Measurements from ENCODE around the gene FGFR1OP2. TPM values are rescaled to one million over a fixed set of nuclear protein-coding genes. Genes with fewer than 3 reads are reported as not detected.
"Not testable (repeated sequence)": the region's sequence is repeated elsewhere in the genome, so short reads cannot be mapped to it uniquely, and the experiment has no call there.

FGFR1OP2 gene
- total RNA-seq, 2 donors from 2014 or later = 52.4 to 52.7 TPM

DNA sequence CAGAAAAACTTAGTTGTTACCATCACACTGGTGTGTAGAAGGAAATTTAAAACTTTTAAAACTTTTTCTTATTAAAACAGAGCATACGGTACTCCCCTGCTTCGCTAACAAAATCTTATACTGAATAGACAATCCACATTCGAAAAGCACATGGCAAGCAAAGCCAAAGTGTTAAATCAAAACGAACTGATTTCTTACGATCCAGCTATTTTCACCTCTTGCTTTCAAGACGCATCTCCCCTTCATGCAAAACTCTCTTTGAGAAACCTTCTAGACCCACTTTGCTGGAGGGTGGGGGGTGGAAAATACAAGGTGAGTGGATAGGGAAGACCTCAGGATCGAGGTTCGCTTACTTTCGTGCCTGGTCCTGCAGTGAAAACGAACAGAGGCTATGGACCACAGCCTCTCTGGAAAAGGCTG lies 817 bp upstream of the FGFR1OP2 start:
- ATAC-seq (no peak), DNase-seq (ENCODE audit: low spot score in 2 of 2) (no peak)
- Mint-ChIP-seq H3K9me3 (no peaks in the 10 kb centered on the region), H3K27ac (peak overlapping the region; percentile 90 to 97), H3K36me3 (peaks cover 22 to 37% of the 10 kb centered on the region in 2 donors)

- peaks cover 12 to 31% of the 10 kb centered on the region in 2 donors for H3K36me3 Mint-ChIP-seq
- DNase-seq (ENCODE audit: low spot score in 2 of 2) (peak in 1 of 2 donors; percentile 28), ATAC-seq (peak; percentile 1 to 8)
- peak overlapping the region; percentile 90 to 97 for H3K27ac Mint-ChIP-seq
- no peaks in the 10 kb centered on the region for H3K9me3 Mint-ChIP-seq
These were observed 412 bp downstream of the FGFR1OP2 start for GRCh38 chr12:26938701-26939062.

GRCh38 chr12:26939192-26939832 lies 1.0 kb downstream of the FGFR1OP2 start:
- no peak for DNase-seq (ENCODE audit: low spot score in 2 of 2)
- peaks cover 12 to 33% of the 10 kb centered on the region in 2 donors for H3K36me3 Mint-ChIP-seq
- ATAC-seq = no peak
- peak overlapping the region; percentile 90 to 97 for H3K27ac Mint-ChIP-seq
- H3K9me3 Mint-ChIP-seq = no peaks in the 10 kb centered on the region

- DNase-seq (ENCODE audit: low spot score in 2 of 2) (no peak), ATAC-seq (no peak)
- Mint-ChIP-seq H3K36me3 (peaks cover 12 to 29% of the 10 kb centered on the region in 2 donors), H3K9me3 (no peaks in the 10 kb centered on the region), H3K27ac (peak overlapping the region; percentile 89 to 92)
These were observed 1.7 kb downstream of the FGFR1OP2 start for GRCh38 chr12:26939953-26940352.

GRCh38 chr12:26940516-26941214 lies 2.4 kb downstream of the FGFR1OP2 start:
- H3K27ac Mint-ChIP-seq = peak overlapping the region; percentile 92 to 95
- H3K36me3 Mint-ChIP-seq = peaks cover 12 to 28% of the 10 kb centered on the region in 2 donors
- DNase-seq (ENCODE audit: low spot score in 2 of 2) (peak in 1 of 2 donors; percentile 17), ATAC-seq (no peak)
- no peaks in the 10 kb centered on the region for H3K9me3 Mint-ChIP-seq

- ATAC-seq = no peak
- H3K9me3 Mint-ChIP-seq = no peaks in the 10 kb centered on the region
- peak overlapping the region; percentile 92 to 95 for H3K27ac Mint-ChIP-seq
- H3K36me3 Mint-ChIP-seq = peaks cover 12 to 32% of the 10 kb centered on the region in 2 donors
- DNase-seq (ENCODE audit: low spot score in 2 of 2) = no peak
These were observed 2.9 kb downstream of the FGFR1OP2 start for GRCh38 chr12:26941215-26941594.

DNA sequence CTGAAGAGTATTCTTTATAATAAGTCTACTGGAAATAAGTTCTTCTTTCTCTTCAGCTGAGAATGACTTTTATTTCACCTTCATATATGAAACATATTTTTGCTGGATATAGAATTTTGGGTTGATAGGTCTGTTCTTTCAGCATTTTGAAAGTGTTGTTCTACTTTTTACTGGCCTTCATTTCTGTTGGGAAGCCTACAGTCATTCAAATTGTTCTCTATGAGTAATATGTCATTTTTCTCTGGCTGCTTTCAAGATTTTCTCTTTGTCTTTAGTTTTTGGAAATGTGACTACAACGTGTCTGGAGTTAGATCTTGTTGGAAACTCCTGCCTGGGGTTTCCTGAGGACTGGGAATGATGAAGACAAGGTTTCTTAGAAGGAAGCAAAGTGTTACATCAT lies 10.0 kb downstream of the FGFR1OP2 start:
- DNase-seq (ENCODE audit: low spot score in 2 of 2) = no peak
- ATAC-seq = peak in 1 of 2 donors; percentile 33
- no peak overlapping the region for H3K27ac Mint-ChIP-seq
- peaks cover 7 to 11% of the 10 kb centered on the region in 2 donors for H3K9me3 Mint-ChIP-seq
- peaks cover 4 to 60% of the 10 kb centered on the region in 2 donors for H3K36me3 Mint-ChIP-seq

DNA sequence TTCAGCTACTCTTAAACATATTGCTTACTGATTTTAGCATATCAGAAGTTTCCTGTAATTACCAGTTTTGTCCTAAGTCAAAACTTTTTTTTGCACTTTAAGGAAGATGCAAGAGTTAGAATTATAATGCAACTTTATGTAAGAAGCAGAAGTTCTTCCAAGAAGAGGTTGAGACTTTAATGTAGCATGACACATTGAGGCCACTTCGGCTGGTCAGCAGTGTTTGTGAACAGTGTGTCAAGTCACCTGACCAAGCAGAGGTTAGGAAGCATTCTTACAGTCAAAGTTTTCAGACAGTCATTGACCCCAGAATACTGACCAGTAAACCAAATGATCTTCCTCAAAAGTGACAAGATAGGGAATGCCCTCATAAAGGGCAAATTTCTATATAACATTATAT lies 15.2 kb downstream of the FGFR1OP2 start:
- no peak overlapping the region for H3K27ac Mint-ChIP-seq
- DNase-seq (ENCODE audit: low spot score in 2 of 2) (no peak), ATAC-seq (peak in 1 of 2 donors; percentile 50)
- peaks cover 1 to 2% of the 10 kb centered on the region in 2 donors for H3K9me3 Mint-ChIP-seq
- peaks cover 0 to 31% of the 10 kb centered on the region in 2 donors for H3K36me3 Mint-ChIP-seq

DNA sequence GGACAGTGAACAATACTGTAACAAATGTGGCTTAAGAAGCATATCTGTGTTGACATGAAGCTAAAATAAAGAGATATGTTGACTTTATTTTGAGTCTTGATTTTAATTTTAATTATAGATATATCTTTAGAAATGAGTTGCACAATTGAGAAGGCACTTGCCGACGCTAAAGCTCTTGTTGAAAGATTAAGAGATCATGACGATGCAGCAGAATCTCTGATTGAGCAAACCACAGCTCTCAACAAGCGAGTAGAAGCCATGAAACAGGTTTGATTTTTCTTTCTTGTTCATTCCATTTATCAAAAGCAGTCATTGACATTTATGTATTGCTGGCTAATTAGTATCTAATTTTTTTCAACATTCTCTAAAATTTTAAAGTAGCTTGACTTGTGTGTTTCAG lies 15.8 kb downstream of the FGFR1OP2 start:
- Mint-ChIP-seq H3K9me3 (no peaks in the 10 kb centered on the region), H3K27ac (no peak overlapping the region), H3K36me3 (peaks cover 0 to 28% of the 10 kb centered on the region in 2 donors)
- no peak for ATAC-seq
- DNase-seq (ENCODE audit: low spot score in 2 of 2) = no peak

GRCh38 chr12:26961391-26961790 lies 23.1 kb downstream of the FGFR1OP2 start:
- not testable (repeated sequence) for H3K9me3 Mint-ChIP-seq; H3K27ac Mint-ChIP-seq; ATAC-seq; DNase-seq (ENCODE audit: low spot score in 2 of 2)
- peaks cover 0 to 24% of the 10 kb centered on the region in 2 donors for H3K36me3 Mint-ChIP-seq

GRCh38 chr12:26961803-26962202 lies 23.5 kb downstream of the FGFR1OP2 start:
- DNase-seq (ENCODE audit: low spot score in 2 of 2) = no peak
- Mint-ChIP-seq H3K9me3 (no peaks in the 10 kb centered on the region), H3K27ac (no peak overlapping the region), H3K36me3 (peaks cover 0 to 24% of the 10 kb centered on the region in 2 donors)
- no peak for ATAC-seq

- ATAC-seq (no peak), DNase-seq (ENCODE audit: low spot score in 2 of 2) (no peak)
- no peaks in the 10 kb centered on the region for H3K9me3 Mint-ChIP-seq
- H3K27ac Mint-ChIP-seq = no peak overlapping the region
- H3K36me3 Mint-ChIP-seq = peaks cover 0 to 22% of the 10 kb centered on the region in 2 donors
These were observed 25.1 kb downstream of the FGFR1OP2 start for GRCh38 chr12:26963413-26963812.

DNA sequence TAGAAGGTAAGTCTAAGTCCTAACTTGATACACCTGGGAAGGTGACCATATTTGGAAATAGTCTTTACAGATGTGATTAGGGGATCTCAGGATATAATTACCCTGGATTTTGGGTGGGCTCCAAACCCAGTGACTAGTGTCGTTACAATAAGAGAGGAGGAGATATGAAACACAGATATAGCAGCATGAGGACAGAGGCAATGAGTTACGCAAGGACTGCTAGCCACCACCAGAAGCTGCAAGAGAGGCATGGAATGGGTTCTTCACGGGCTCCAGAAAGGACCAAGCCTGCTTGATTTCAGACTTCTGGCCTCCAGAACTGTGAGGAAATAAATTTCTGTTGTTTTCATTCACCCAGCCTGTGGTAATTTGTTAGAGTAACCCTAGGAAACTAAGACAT lies 28.6 kb downstream of the FGFR1OP2 start:
- Mint-ChIP-seq H3K36me3 (peaks cover 0 to 22% of the 10 kb centered on the region in 2 donors), H3K27ac (no peak overlapping the region), H3K9me3 (no peaks in the 10 kb centered on the region)
- ATAC-seq (no peak), DNase-seq (ENCODE audit: low spot score in 2 of 2) (no peak)

GRCh38 chr12:26970136-26970535 lies 31.9 kb downstream of the FGFR1OP2 start:
- DNase-seq (ENCODE audit: low spot score in 2 of 2) (no peak), ATAC-seq (no peak)
- Mint-ChIP-seq H3K36me3 (peaks cover 9 to 19% of the 10 kb centered on the region in 2 donors), H3K9me3 (no peaks in the 10 kb centered on the region), H3K27ac (no peak overlapping the region)

DNA sequence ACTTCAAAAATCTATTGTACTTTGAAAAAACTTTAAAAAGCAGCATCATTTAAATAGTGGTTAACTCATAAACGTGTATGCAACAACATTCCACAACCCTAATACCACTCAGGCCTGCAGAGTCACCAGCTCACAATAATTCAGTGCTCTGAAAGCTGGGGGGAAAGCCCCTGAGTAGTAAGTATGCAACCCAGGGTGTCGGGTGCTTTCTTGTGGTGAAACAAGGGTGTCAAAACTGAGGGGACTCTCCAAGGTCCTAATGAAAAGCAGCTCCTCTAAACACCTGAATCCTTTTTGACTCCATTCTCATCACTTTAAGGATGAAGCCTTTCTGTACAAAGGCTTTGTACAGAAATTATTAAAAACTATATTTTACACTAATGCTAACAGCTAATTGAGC lies 33.7 kb downstream of the FGFR1OP2 start:
- Mint-ChIP-seq H3K36me3 (peaks cover 9 to 30% of the 10 kb centered on the region in 2 donors), H3K9me3 (no peaks in the 10 kb centered on the region), H3K27ac (no peak overlapping the region)
- peak; percentile 100 for ATAC-seq
- peak; percentile 60 to 68 for DNase-seq (ENCODE audit: low spot score in 2 of 2)

- Mint-ChIP-seq H3K27ac (no peak overlapping the region), H3K9me3 (no peaks in the 10 kb centered on the region), H3K36me3 (peaks cover 17 to 30% of the 10 kb centered on the region in 2 donors)
- ATAC-seq (no peak), DNase-seq (ENCODE audit: low spot score in 2 of 2) (no peak)
These were observed 38.4 kb downstream of the FGFR1OP2 start for GRCh38 chr12:26976687-26977086.

GRCh38 chr12:26978801-26979200 lies 40.5 kb downstream of the FGFR1OP2 start:
- DNase-seq (ENCODE audit: low spot score in 2 of 2) (no peak), ATAC-seq (no peak)
- Mint-ChIP-seq H3K36me3 (peaks cover 15 to 30% of the 10 kb centered on the region in 2 donors), H3K27ac (no peak overlapping the region), H3K9me3 (no peaks in the 10 kb centered on the region)

DNA sequence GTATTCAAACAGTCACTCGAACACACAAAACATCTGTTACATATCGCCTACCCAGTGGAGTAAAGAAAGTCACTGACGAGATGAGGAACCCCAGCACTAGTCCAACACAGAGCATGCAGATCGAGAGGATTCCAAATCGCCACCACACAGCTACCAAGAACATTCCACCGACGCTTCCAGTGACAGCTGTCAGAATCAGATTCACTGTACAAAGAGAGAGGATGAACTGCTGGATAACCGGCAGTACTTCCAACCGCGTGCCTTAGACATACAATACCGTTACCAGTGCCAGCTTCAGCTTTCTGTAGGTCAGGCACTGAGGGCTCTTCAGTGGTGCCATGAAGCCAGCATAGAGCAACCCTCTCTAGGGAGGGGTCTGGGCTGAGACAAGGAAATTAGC lies 41.5 kb downstream of the FGFR1OP2 start:
- ATAC-seq = no peak
- H3K36me3 Mint-ChIP-seq = peaks cover 7 to 25% of the 10 kb centered on the region in 2 donors
- no peaks in the 10 kb centered on the region for H3K9me3 Mint-ChIP-seq
- H3K27ac Mint-ChIP-seq = no peak overlapping the region
- no peak for DNase-seq (ENCODE audit: low spot score in 2 of 2)
